Dermis microvascular lymphatic vessel endothelial cell (primary cell): ENCODE measurements around the gene ABITRAM. TPM values are rescaled to one million over a fixed set of nuclear protein-coding genes. Genes with fewer than 3 reads are reported as not detected.
"Not testable (repeated sequence)": the region's sequence is repeated elsewhere in the genome, so short reads cannot be mapped to it uniquely, and the experiment has no call there.

Experiments used
- DNase-seq, 2 donors: peaks; one replicate each; pipeline versions ENCODE4 v3.0.0 to v3.0.0-alpha.2; 2010; ENCODE audit warnings: low read depth in 2 of 2
- total RNA-seq: library from RNA; depleted of rRNA; stranded (reverse); fragments of >200 nt; gene quantifications from 2 replicates; pipeline ENCODE4 v1.2.1, GENCODE V29; 2014

ABITRAM gene
- 2.7 and 3.2 TPM in 2 replicates for total RNA-seq

GRCh38 chr9:108934323-108934893 is at the start of gene ABITRAM:
Gene ABITRAM (plus strand): TSS chr9:108934400. CDS start chr9:108934487, 87 bp downstream.
- peak; percentile 71 to 85 for DNase-seq

GRCh38 chr9:108884701-108885100 is 49.5 kb upstream of the ABITRAM start:
- no peak for DNase-seq

GRCh38 chr9:108885643-108886348 is 48.4 kb upstream of the ABITRAM start:
- DNase-seq, result peak; percentile 22 to 80

- DNase-seq, result not testable (repeated sequence)
Measured at GRCh38 chr9:108886594-108887271, 47.5 kb upstream of the ABITRAM start.

- DNase-seq, result peak; percentile 11 to 48
Measured at GRCh38 chr9:108889649-108890067, 44.5 kb upstream of the ABITRAM start.

GRCh38 chr9:108894225-108894997 is 39.8 kb upstream of the ABITRAM start:
- peak in 1 of 2 donors; percentile 19 for DNase-seq

GRCh38 chr9:108897324-108898096 is 36.7 kb upstream of the ABITRAM start:
- no peak for DNase-seq

- DNase-seq, result not testable (repeated sequence)
Measured at GRCh38 chr9:108899023-108899695, 35.0 kb upstream of the ABITRAM start.

GRCh38 chr9:108900176-108900575 is 34.0 kb upstream of the ABITRAM start:
- DNase-seq, result no peak

- no peak for DNase-seq
Measured at GRCh38 chr9:108903420-108904103, 30.6 kb upstream of the ABITRAM start.

GRCh38 chr9:108904161-108904560 is 30.0 kb upstream of the ABITRAM start:
- no peak for DNase-seq

- no peak for DNase-seq
Measured at GRCh38 chr9:108905494-108905893, 28.7 kb upstream of the ABITRAM start.

- DNase-seq, result no peak
Measured at GRCh38 chr9:108910402-108910801, 23.8 kb upstream of the ABITRAM start.

- no peak for DNase-seq
Measured at GRCh38 chr9:108910914-108911313, 23.3 kb upstream of the ABITRAM start.

- DNase-seq, result no peak
Measured at GRCh38 chr9:108911820-108912219, 22.4 kb upstream of the ABITRAM start.

GRCh38 chr9:108913391-108913790 is 20.8 kb upstream of the ABITRAM start:
- DNase-seq, result no peak

GRCh38 chr9:108919517-108919916 is 14.7 kb upstream of the ABITRAM start:
- no peak for DNase-seq

GRCh38 chr9:108920401-108920800 is 13.8 kb upstream of the ABITRAM start:
- not testable (repeated sequence) for DNase-seq

GRCh38 chr9:108921200-108921599 is 13.0 kb upstream of the ABITRAM start:
- DNase-seq, result no peak

- no peak for DNase-seq
Measured at GRCh38 chr9:108924466-108924865, 9.7 kb upstream of the ABITRAM start.
